GM12873 (cell line): ENCODE measurements around the gene CDH23.

ENCODE experiments used
- CTCF ChIP-seq: IDR thresholded peaks from 2 replicates; pipeline ENCODE4 v1.5.1; 2012; ENCODE audit warnings: low read depth, mild to moderate bottlenecking, moderate library complexity, low read length, control low read depth; ENCODE audit not compliant: insufficient read depth; ENCODE audit errors: missing control alignments

The CDH23 gene

GRCh38 chr10:71394926-71395562, 1.7 kb upstream of the CDH23 start:
- TF ChIP-seq CTCF = no peak

GRCh38 chr10:71395621-71396020, 1.1 kb upstream of the CDH23 start:
- peak; percentile 35 for TF ChIP-seq CTCF

- peak; percentile 31 for TF ChIP-seq CTCF
These were observed 523 bp upstream of the CDH23 start for GRCh38 chr10:71396084-71396710.

GRCh38 chr10:71397296-71398212, 834 bp downstream of the CDH23 start:
- no peak for TF ChIP-seq CTCF

GRCh38 chr10:71398976-71399375, 2.3 kb downstream of the CDH23 start:
- TF ChIP-seq CTCF = no peak

GRCh38 chr10:71399946-71400345, 3.2 kb downstream of the CDH23 start:
- TF ChIP-seq CTCF = no peak

- no peak for TF ChIP-seq CTCF
These were observed 4.3 kb downstream of the CDH23 start for GRCh38 chr10:71401056-71401455.
